G401 (cell line): ENCODE results near the gene CCDC90B. TPM values are rescaled to one million over a fixed set of nuclear protein-coding genes. Genes with fewer than 3 reads are reported as not detected.
"Not testable (repeated sequence)": the region's sequence is repeated elsewhere in the genome, so short reads cannot be mapped to it uniquely, and the experiment has no call there.

ENCODE experiments used
- DNase-seq: peaks from one replicate; pipeline ENCODE4 v3.0.0-alpha.2; 2015; ENCODE audit warnings: low spot score
- in situ Hi-C: cut with HindIII; loops from 2 replicates; pipeline ENCODE4 v1.10.0; 2016; ENCODE audit warnings: low sequenced_read_pairs, mixed read lengths
- total RNA-seq: library from RNA; depleted of rRNA; stranded (reverse); fragments of >200 nt; shearing (Covaris generic); gene quantifications from 2 replicates; pipeline ENCODE4 v1.2.3, GENCODE V29; 2014; rRNA removed

Gene CCDC90B
- 35.1 and 54.9 TPM in 2 replicates for total RNA-seq

GRCh38 chr11:83285771-83286528, at the start of gene CCDC90B:
Gene CCDC90B, minus strand, starts transcription at chr11:83286367. Its CDS starts 395 bp downstream, at chr11:83285972.
- peak; percentile 99 for DNase-seq
- in situ Hi-C loops, result no loop called here

- DNase-seq, result no peak
- in situ Hi-C loops, result no loop called here
These were observed 49.4 kb upstream of the CCDC90B start for GRCh38 chr11:83335446-83336070.

- in situ Hi-C loops, result no loop called here
- no peak for DNase-seq
These were observed 44.1 kb upstream of the CCDC90B start for GRCh38 chr11:83330303-83330702.

GRCh38 chr11:83326326-83326725, 40.2 kb upstream of the CCDC90B start:
- in situ Hi-C loops, result no loop called here
- DNase-seq, result no peak

GRCh38 chr11:83319346-83319745, 33.2 kb upstream of the CCDC90B start:
- peak; percentile 41 for DNase-seq
- in situ Hi-C loops, result no loop called here

- no peak for DNase-seq
- in situ Hi-C loops, result no loop called here
These were observed 32.8 kb upstream of the CCDC90B start for GRCh38 chr11:83318931-83319330.

GRCh38 chr11:83317757-83318690, 31.9 kb upstream of the CCDC90B start:
- in situ Hi-C loops, result no loop called here
- DNase-seq, result peak; percentile 18

GRCh38 chr11:83316897-83317268, 30.7 kb upstream of the CCDC90B start:
- in situ Hi-C loops, DNase-seq: not testable (repeated sequence)

- in situ Hi-C loops, DNase-seq: not testable (repeated sequence)
These were observed 30.2 kb upstream of the CCDC90B start for GRCh38 chr11:83316143-83316896.

- no peak for DNase-seq
- in situ Hi-C loops, result no loop called here
These were observed 26.3 kb upstream of the CCDC90B start for GRCh38 chr11:83312430-83312829.

GRCh38 chr11:83311701-83312100, 25.5 kb upstream of the CCDC90B start:
- no peak for DNase-seq
- in situ Hi-C loops, result no loop called here

GRCh38 chr11:83310718-83311117, 24.6 kb upstream of the CCDC90B start:
- in situ Hi-C loops, result no loop called here
- DNase-seq, result peak; percentile 27

GRCh38 chr11:83308536-83308935, 22.4 kb upstream of the CCDC90B start:
- in situ Hi-C loops, DNase-seq: not testable (repeated sequence)

- no peak for DNase-seq
- in situ Hi-C loops, result no loop called here
These were observed 20.3 kb upstream of the CCDC90B start for GRCh38 chr11:83306200-83307080.

- in situ Hi-C loops, result no loop called here
- DNase-seq, result no peak
These were observed 17.1 kb upstream of the CCDC90B start for GRCh38 chr11:83303316-83303715.

- no peak for DNase-seq
- in situ Hi-C loops, result no loop called here
These were observed 16.0 kb upstream of the CCDC90B start for GRCh38 chr11:83302151-83302550.

- DNase-seq, result no peak
- in situ Hi-C loops, result no loop called here
These were observed 13.5 kb upstream of the CCDC90B start for GRCh38 chr11:83299681-83300080.

- in situ Hi-C loops, result no loop called here
- DNase-seq, result no peak
These were observed 8.0 kb upstream of the CCDC90B start for GRCh38 chr11:83294208-83294607.
